ENCODE measurements around the gene NDFIP1. TPM values are rescaled to one million over a fixed set of nuclear protein-coding genes. Genes with fewer than 3 reads are reported as not detected.

The NDFIP1 gene
- total RNA-seq, 1 experiment from 2014 or later: 37.8 TPM

GRCh38 chr5:142091922-142092321 is 16.7 kb upstream of the NDFIP1 start:
- intact Hi-C loops (cut with micrococcal nuclease): no loop called here
- ChIA-PET RAD21 (ENCODE audit: low non-redundant PET in 1 of 2, low total read pairs in 2 of 2, uncharacterized antibody in 2 of 2, unreplicated experiment in 2 of 2) (no interaction called here), CTCF (no interaction called here), POLR2A (no interaction called here)
- Histone ChIP-seq H3K27me3 (ENCODE audit: insufficient read depth, low read length) (no peaks in the 10 kb centered on the region), H3K4me3 (replicated peaks in 1 of 2; ENCODE audit: low read depth in 1 of 2, low read length in 2 of 2) (no peak overlapping the region), H4K20me1 (ENCODE audit: insufficient read depth) (no peaks in the 10 kb centered on the region), H3K9ac (ENCODE audit: low read length) (no peak overlapping the region), H2AFZ (ENCODE audit: low read depth, low read length, poor library complexity, severe bottlenecking) (peak overlapping the region; percentile 63), H3K9me2 (ENCODE audit: insufficient read depth) (no peaks in the 10 kb centered on the region), H3K4me1 (ENCODE audit: control insufficient read depth in 1 of 2, insufficient read depth in 2 of 2, low read length in 2 of 2) (peaks cover 13 to 35% of the 10 kb centered on the region in 2 experiments), H3K36me3 (ENCODE audit: control insufficient read depth in 1 of 2, insufficient read depth in 2 of 2, low read length in 2 of 2) (no peaks in the 10 kb centered on the region), H3K4me2 (ENCODE audit: low read length) (no peak overlapping the region), H3K9me3 (ENCODE audit: control insufficient read depth in 1 of 2, insufficient read depth in 1 of 2, low read depth in 1 of 2, low read length in 2 of 2) (no peaks in the 10 kb centered on the region), H3K27ac (ENCODE audit: low read depth, low read length) (no peak overlapping the region), H3K79me2 (ENCODE audit: insufficient read depth, low read length) (no peaks in the 10 kb centered on the region)
- no TSS peak for BruUV-seq (replicated peaks)
- TF ChIP-seq JUND (IDR thresholded peaks at IDR 0.05) (no peak), ZBTB33 (IDR thresholded peaks at IDR 0.05; ENCODE audit: extremely low read depth, insufficient replicate concordance, low read length) (no peak), REST (IDR thresholded peaks at IDR 0.05; ENCODE audit: low read depth) (no peak), FOSL1 (IDR thresholded peaks at IDR 0.05; ENCODE audit: low read depth) (no peak), POLR2AphosphoS5 (IDR thresholded peaks at IDR 0.05; ENCODE audit: low read depth, low read length) (no peak), POLR2A (IDR thresholded peaks at IDR 0.05; ENCODE audit: borderline replicate concordance, extremely low read depth, insufficient read depth, insufficient read length) (no peak), CEBPB (IDR thresholded peaks at IDR 0.05; ENCODE audit: low read depth) (no peak), EGR1 (IDR thresholded peaks at IDR 0.05; ENCODE audit: low read depth) (no peak), CBX3 (IDR thresholded peaks at IDR 0.05; ENCODE audit: low read depth) (no peak), RAD21 (IDR thresholded peaks at IDR 0.05; ENCODE audit: low read depth) (no peak), EZH2phosphoT487 (IDR thresholded peaks at IDR 0.05; ENCODE audit: borderline replicate concordance) (no peak), YY1 (IDR thresholded peaks at IDR 0.05; ENCODE audit: extremely low read depth, insufficient replicate concordance, low read depth, low read length) (no peak), TCF7L2 (IDR thresholded peaks at IDR 0.05; ENCODE audit: borderline replicate concordance, extremely low read depth, insufficient read depth, insufficient read length) (no peak), SIN3A (IDR thresholded peaks at IDR 0.05; ENCODE audit: low read depth) (no peak), CTCF (IDR thresholded peaks at IDR 0.05 in 2 of 3, conservative IDR thresholded peaks at IDR 0.05 in 1 of 3; ENCODE audit: borderline replicate concordance in 1 of 3, insufficient read depth in 1 of 3, low read depth in 2 of 3, low read length in 2 of 3) (no peak), ZNF274 (IDR thresholded peaks at IDR 0.05; ENCODE audit: low read depth, low read length) (no peak), ZFX (IDR thresholded peaks at IDR 0.05) (no peak), SP1 (IDR thresholded peaks at IDR 0.05; ENCODE audit: low read depth) (no peak), SRF (IDR thresholded peaks at IDR 0.05; ENCODE audit: low read depth) (no peak), ATF3 (IDR thresholded peaks at IDR 0.05) (no peak)
- DNase-seq (ENCODE audit: low read depth, low spot score) (no peak), ATAC-seq (no peak)

Data from HCT116 (cell line).